Caco-2 (cell line): Measurements from ENCODE around the gene F13B. TPM values are rescaled to one million over a fixed set of nuclear protein-coding genes. Genes with fewer than 3 reads are reported as not detected.

ENCODE experiments used
- BruUV-seq: library from RNA; stranded (reverse); fragments of 400-500 nt; replicated peaks from 2 replicates; lab custom pipeline; 2021; lab: Mats Ljungman, UMichigan
- CTCF ChIA-PET: fragments of 300-600 bp; sonication (Branson Sonifier 250); formaldehyde crosslinking; loops from one replicate; lab custom pipeline; 2022; ENCODE audit warnings: antibody characterized with exemption; lab: Charles Lee
- POLR2A ChIA-PET: fragments of 300-600 bp; sonication (Branson Sonifier 250); formaldehyde crosslinking; loops from one replicate; lab custom pipeline; 2022; ENCODE audit warnings: antibody characterized with exemption; lab: Charles Lee
- DNase-seq, 2 experiments: peaks; one replicate each; pipeline versions ENCODE4 v3.0.0 to v3.0.0-alpha.2; 2020 to 2022
- H3K27me3 ChIP-seq: replicated peaks from 2 replicates; pipeline ENCODE4 v1.6.0; 2011; ENCODE audit warnings: low read length; ENCODE audit not compliant: control insufficient read depth, insufficient read depth
- H3K36me3 ChIP-seq: 2 replicates; pipeline ENCODE4 v1.5.1; 2011; ENCODE audit warnings: low read length; ENCODE audit not compliant: control insufficient read depth, insufficient read depth
- H3K4me1 ChIP-seq: fragments of 250-450 bp; sonication (Bioruptor Pico); 2 replicates; pipeline ENCODE4 v1.5.1; 2020; ENCODE audit warnings: mild to moderate bottlenecking
- H3K4me3 ChIP-seq: 2 replicates; pipeline ENCODE4 v1.5.1; 2011; ENCODE audit warnings: low read depth, mild to moderate bottlenecking, control low read depth, low read length
- H3K9me3 ChIP-seq: fragments of 250-450 bp; sonication (Bioruptor Pico); 2 replicates; pipeline ENCODE4 v1.5.1; 2020; ENCODE audit warnings: mild to moderate bottlenecking, moderate library complexity
- H3K27ac Mint-ChIP-seq: one replicate; pipeline ENCODE4 v1.8.0; 2022; ENCODE audit warnings: mixed read lengths; ENCODE audit not compliant: unreplicated experiment
- H3K27me3 Mint-ChIP-seq: one replicate; pipeline ENCODE4 v1.8.0; 2022; ENCODE audit warnings: mixed read lengths; ENCODE audit not compliant: insufficient read depth, unreplicated experiment
- H3K36me3 Mint-ChIP-seq: one replicate; pipeline ENCODE4 v1.8.0; 2022; ENCODE audit warnings: mild to moderate bottlenecking, mixed read lengths; ENCODE audit not compliant: insufficient read depth, unreplicated experiment
- H3K4me1 Mint-ChIP-seq: one replicate; pipeline ENCODE4 v1.8.0; 2022; ENCODE audit warnings: low read depth, mixed read lengths; ENCODE audit not compliant: unreplicated experiment
- H3K4me3 Mint-ChIP-seq: one replicate; pipeline ENCODE4 v1.8.0; 2022; ENCODE audit warnings: mild to moderate bottlenecking, moderate library complexity, mixed read lengths; ENCODE audit not compliant: unreplicated experiment
- H3K9me3 Mint-ChIP-seq: one replicate; pipeline ENCODE4 v1.8.0; 2022; ENCODE audit warnings: mixed read lengths; ENCODE audit not compliant: unreplicated experiment
- intact Hi-C: fragments of 100-400 bp; cut with micrococcal nuclease; formaldehyde crosslinking; loops from one replicate; pipeline ENCODE4 v1.10.0; 2022; ENCODE audit not compliant: unreplicated experiment
- total RNA-seq: library from RNA; stranded (reverse); gene quantifications from 2 replicates; pipeline ENCODE4 v1.2.3, GENCODE V29; 2022
- TF ChIP-seq, protein P1 (sequence below), 2 experiments: fragments of 200-600 bp in 1 of 2; IDR thresholded peaks; 1 replicate in 1 of 2; 2 replicates in 1 of 2; pipeline versions ENCODE4 v1.5.1 to v1.8.0; 2011 to 2022; ENCODE audit warnings: antibody characterized with exemption in 1 of 2, control low read depth in 1 of 2, inconsistent platforms in 1 of 2, low read depth in 1 of 2, low read length in 1 of 2, mild to moderate bottlenecking in 1 of 2, moderate library complexity in 1 of 2; ENCODE audit not compliant: insufficient read depth in 1 of 2, severe bottlenecking in 1 of 2, unreplicated experiment in 1 of 2

F13B gene
- total RNA-seq, 1 experiment from 2014 or later, result not detected

- Histone ChIP-seq H3K9me3 (no peaks in the 10 kb centered on the region), H3K4me3 (no peak overlapping the region), H3K4me1 (no peaks in the 10 kb centered on the region), H3K27me3 (no peaks in the 10 kb centered on the region), H3K36me3 (no peaks in the 10 kb centered on the region)
- no TSS peak for BruUV-seq
- Mint-ChIP-seq H3K9me3 (no peaks in the 10 kb centered on the region), H3K27ac (no peak overlapping the region), H3K27me3 (no peaks in the 10 kb centered on the region), H3K4me1 (no peaks in the 10 kb centered on the region), H3K36me3 (peaks cover 29% of the 10 kb centered on the region), H3K4me3 (no peak overlapping the region)
- DNase-seq, result no peak
- TF ChIP-seq, protein P1, sequence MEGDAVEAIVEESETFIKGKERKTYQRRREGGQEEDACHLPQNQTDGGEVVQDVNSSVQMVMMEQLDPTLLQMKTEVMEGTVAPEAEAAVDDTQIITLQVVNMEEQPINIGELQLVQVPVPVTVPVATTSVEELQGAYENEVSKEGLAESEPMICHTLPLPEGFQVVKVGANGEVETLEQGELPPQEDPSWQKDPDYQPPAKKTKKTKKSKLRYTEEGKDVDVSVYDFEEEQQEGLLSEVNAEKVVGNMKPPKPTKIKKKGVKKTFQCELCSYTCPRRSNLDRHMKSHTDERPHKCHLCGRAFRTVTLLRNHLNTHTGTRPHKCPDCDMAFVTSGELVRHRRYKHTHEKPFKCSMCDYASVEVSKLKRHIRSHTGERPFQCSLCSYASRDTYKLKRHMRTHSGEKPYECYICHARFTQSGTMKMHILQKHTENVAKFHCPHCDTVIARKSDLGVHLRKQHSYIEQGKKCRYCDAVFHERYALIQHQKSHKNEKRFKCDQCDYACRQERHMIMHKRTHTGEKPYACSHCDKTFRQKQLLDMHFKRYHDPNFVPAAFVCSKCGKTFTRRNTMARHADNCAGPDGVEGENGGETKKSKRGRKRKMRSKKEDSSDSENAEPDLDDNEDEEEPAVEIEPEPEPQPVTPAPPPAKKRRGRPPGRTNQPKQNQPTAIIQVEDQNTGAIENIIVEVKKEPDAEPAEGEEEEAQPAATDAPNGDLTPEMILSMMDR (IDR thresholded peaks at IDR 0.05; ENCODE audit: insufficient read depth in 1 of 2, low read depth in 1 of 2, low read length in 1 of 2, severe bottlenecking in 1 of 2, unreplicated experiment in 1 of 2), result no peak
- ChIA-PET CTCF (no interaction called here), POLR2A (no interaction called here)
- intact Hi-C loops, result no loop called here
These were observed 26.3 kb upstream of the F13B start for GRCh38 chr1:197093226-197093885.

DNA sequence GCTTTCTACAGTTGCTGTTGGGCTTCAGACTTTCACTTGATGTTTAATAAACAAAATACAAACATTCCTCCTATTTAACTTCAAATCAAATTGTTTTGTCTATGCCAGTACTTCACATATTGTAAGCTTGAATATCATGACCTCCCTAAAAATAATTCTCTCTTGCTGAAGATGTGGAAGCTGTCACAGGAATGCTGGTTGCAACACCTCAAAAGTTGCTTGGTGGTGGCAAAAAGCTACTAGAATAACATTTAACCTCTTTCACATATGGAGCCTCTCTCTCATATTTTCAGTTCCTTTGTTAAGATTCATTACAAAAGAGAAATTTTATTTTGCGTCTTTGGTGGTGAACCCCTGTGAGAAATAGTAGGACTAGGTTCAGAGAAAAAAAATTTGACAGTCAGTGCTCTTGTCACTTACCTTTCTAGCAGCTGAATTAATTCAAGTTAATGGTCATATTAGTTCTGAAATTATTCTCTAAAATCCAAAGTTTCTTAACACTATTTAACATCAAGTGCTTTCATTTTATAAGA is 25.5 kb upstream of the F13B start:
- Mint-ChIP-seq H3K9me3 (no peaks in the 10 kb centered on the region), H3K4me1 (no peaks in the 10 kb centered on the region), H3K27me3 (no peaks in the 10 kb centered on the region), H3K27ac (no peak overlapping the region), H3K36me3 (peaks cover 37% of the 10 kb centered on the region), H3K4me3 (no peak overlapping the region)
- no peak overlapping the region for H3K4me3 ChIP-seq
- ChIA-PET CTCF (no interaction called here), POLR2A (no interaction called here)
- TF ChIP-seq, protein P1 (IDR thresholded peaks at IDR 0.05; ENCODE audit: insufficient read depth in 1 of 2, low read depth in 1 of 2, low read length in 1 of 2, severe bottlenecking in 1 of 2, unreplicated experiment in 1 of 2), result no peak
- intact Hi-C loops, result no loop called here
- no peak for DNase-seq
- no peaks in the 10 kb centered on the region for H3K36me3 ChIP-seq
- no peaks in the 10 kb centered on the region for H3K9me3 ChIP-seq
- no TSS peak for BruUV-seq
- H3K4me1 ChIP-seq, result no peaks in the 10 kb centered on the region
- H3K27me3 ChIP-seq, result no peaks in the 10 kb centered on the region

DNA sequence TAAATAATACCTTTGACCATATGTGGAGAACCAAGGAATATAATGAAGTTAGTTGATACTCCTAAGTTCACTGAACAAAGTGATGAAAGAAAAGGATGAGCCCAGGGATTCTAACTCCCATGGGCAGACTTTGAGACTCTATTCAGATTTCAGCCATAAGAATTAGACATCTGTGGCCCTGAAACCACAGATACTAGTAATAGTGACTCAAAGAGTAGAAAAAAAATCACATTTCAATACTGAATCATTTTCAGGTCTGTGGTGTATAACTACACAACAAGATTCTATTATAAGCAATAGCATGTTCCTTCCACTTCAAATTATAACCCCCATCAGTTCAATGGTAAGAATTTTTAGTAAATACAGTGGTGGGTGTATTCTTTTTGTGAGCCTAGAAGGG is 16.4 kb upstream of the F13B start:
- DNase-seq, result no peak
- Mint-ChIP-seq H3K27ac (no peak overlapping the region), H3K9me3 (peaks cover 37% of the 10 kb centered on the region), H3K36me3 (peaks cover 75% of the 10 kb centered on the region), H3K4me3 (no peak overlapping the region), H3K4me1 (no peaks in the 10 kb centered on the region), H3K27me3 (no peaks in the 10 kb centered on the region)
- peaks cover 4% of the 10 kb centered on the region; the same call in 1 of the 2 replicates for H3K36me3 ChIP-seq
- TF ChIP-seq, protein P1 (IDR thresholded peaks at IDR 0.05; ENCODE audit: insufficient read depth in 1 of 2, low read depth in 1 of 2, low read length in 1 of 2, severe bottlenecking in 1 of 2, unreplicated experiment in 1 of 2), result no peak
- ChIA-PET CTCF (no interaction called here), POLR2A (no interaction called here)
- H3K4me1 ChIP-seq, result no peaks in the 10 kb centered on the region
- no TSS peak for BruUV-seq
- no peaks in the 10 kb centered on the region for H3K27me3 ChIP-seq
- H3K4me3 ChIP-seq, result no peak overlapping the region
- H3K9me3 ChIP-seq, result peaks cover 30% of the 10 kb centered on the region
- intact Hi-C loops, result no loop called here
